Heart left ventricle (tissue), 16 donors: ENCODE data around the gene CC2D2B. TPM values are rescaled to one million over a fixed set of nuclear protein-coding genes. Genes with fewer than 3 reads are reported as not detected.
"Not testable (repeated sequence)": the region's sequence is repeated elsewhere in the genome, so short reads cannot be mapped to it uniquely, and the experiment has no call there.

Experiments
- ATAC-seq, 4 donors: fragments of 200-7000 bp; cut with Tn5 transposase; one replicate each; pipeline ENCODE4 v1.9.1; 2020 to 2022; ENCODE audit warnings: moderate library complexity in 4 of 4, mild to moderate bottlenecking in 3 of 4, moderate number of reproducible peaks in 1 of 4
- DNase-seq, 5 donors: peaks; one replicate each; pipeline ENCODE4 v3.0.0-alpha.2; 2020
- H3K27ac ChIP-seq, 12 donors: fragments of 200-600 bp; sonication (generic) in 4 of 12; one replicate each; pipeline versions ENCODE4 v1.5.0 to v1.8.0; 2016 to 2022; ENCODE audit warnings: mild to moderate bottlenecking in 2 of 12
- H3K27me3 ChIP-seq, 9 donors: fragments of 200-600 bp; sonication (generic) in 2 of 9; one replicate each; pipeline versions ENCODE4 v1.5.1 to v1.8.0; 2016 to 2022; ENCODE audit warnings: mild to moderate bottlenecking in 3 of 9
- H3K36me3 ChIP-seq, 9 donors: fragments of 200-600 bp; sonication (generic) in 2 of 9; one replicate each; pipeline versions ENCODE4 v1.5.0 to v1.8.0; 2018 to 2022; ENCODE audit warnings: mild to moderate bottlenecking in 2 of 9
- H3K4me1 ChIP-seq, 12 donors: fragments of 200-600 bp; sonication (generic) in 4 of 12; one replicate each; pipeline versions ENCODE4 v1.5.0 to v1.8.0; 2016 to 2022; ENCODE audit warnings: mild to moderate bottlenecking in 3 of 12
- H3K4me3 ChIP-seq, 12 donors: fragments of 200-600 bp; sonication (generic) in 4 of 12; one replicate each; pipeline versions ENCODE4 v1.5.0 to v1.8.0; 2017 to 2022; ENCODE audit warnings: mild to moderate bottlenecking in 9 of 12, moderate library complexity in 4 of 12
- H3K9me3 ChIP-seq, 12 donors: fragments of 200-600 bp; sonication (generic) in 4 of 12; one replicate each; pipeline versions ENCODE4 v1.5.0 to v1.8.0; 2016 to 2022; ENCODE audit warnings: mild to moderate bottlenecking in 1 of 12
- POLR2A ChIP-seq, 2 donors: fragments of 450-650 bp; IDR thresholded peaks; one replicate each; pipeline ENCODE4 v1.6.1; 2017; ENCODE audit warnings: antibody characterized with exemption in 2 of 2, mild to moderate bottlenecking in 2 of 2, moderate library complexity in 2 of 2
- WGBS, 4 donors: extraction: QIAGEN DNeasy Blood & Tissue Kit in 2 of 4; methylation state at CpG; one replicate each; pipeline versions ENCODE4 v1.1.5 to v1.1.7; 2013 to 2018; 5-methylcytosine and 5-hydroxymethylcytosine counted together
- intact Hi-C, 10 donors: fragments of 100-400 bp; cut with DNase I; formaldehyde crosslinking; loops; one replicate each; pipeline versions ENCODE4 v1.11.1 to v1.14.2; 2022
- polyA plus RNA-seq, 2 donors: library from polyadenylated mRNA; stranded (reverse); fragments of 200-250 nt; gene quantifications; one replicate each; pipeline ENCODE4 v1.2.3, GENCODE V29; 2013
- total RNA-seq, 9 donors: library from RNA; depleted of rRNA in 2 of 9; stranded (reverse); fragments of >200 nt in 2 of 9; fragmentation: NEBNext Ultra II Directional in 3 of 9; extraction: Animal tissue kit (Norgen Biotek cat#: 25700) in 3 of 9; gene quantifications; one replicate each; pipeline versions ENCODE4 v1.1.0 to v1.2.4, GENCODE V29; 2016 to 2023
- TF ChIP-seq, protein P1 (sequence below), 12 donors: fragments of 200-600 bp; sonication (generic) in 4 of 12; IDR thresholded peaks; one replicate each; pipeline versions ENCODE4 v1.5.0 to v1.8.0; 2018 to 2022; ENCODE audit warnings: antibody characterized with exemption in 12 of 12, mild to moderate bottlenecking in 5 of 12
- donor health status: ischemic (EF 13 %, LVEDD 7.1; RV severe dilation, severe dysfunction).
- donor health status: healthy with polysubstance abuse.
- donor health status: DM: no; HTN: yes; CAD: no.
- donor health status: DM: no; HTN: no; CAD: no.
- donor health status: ischemic (EF 25% LVEDD 6.9; RV normal size, moderate dysfunction).
- donor health status: ischemic (EF 25% LVEDD 5.7; RV mildly dilated, moderate dysfunction).
- donor health status: healthy.
- donor health status: DM: yes; HTN: yes; CAD: no.
- donor health status: ischemic (EF 35%, LVEDD 5.7; RV mildly dilated, moderate dysfunction).
- donor health status: nonischemic (EF 11% LVEDD 7.7; RV severe dilation, severe dysfunction).
- donor health status: DM: yes; HTN: yes; CAD: no.
- donor health status: PGD.
- donor health status: ischemic (EF 29% LVEDD 5.4; RV normal size, mild dysfunction).
- donor health status: nonischemic (EF 23%, LVEDD 6.1; RV moderate dilation, normal function).

CC2D2B gene
- total and polyA plus RNA-seq, 11 donors = 0.15 to 1.5 (median 0.58) TPM

DNA sequence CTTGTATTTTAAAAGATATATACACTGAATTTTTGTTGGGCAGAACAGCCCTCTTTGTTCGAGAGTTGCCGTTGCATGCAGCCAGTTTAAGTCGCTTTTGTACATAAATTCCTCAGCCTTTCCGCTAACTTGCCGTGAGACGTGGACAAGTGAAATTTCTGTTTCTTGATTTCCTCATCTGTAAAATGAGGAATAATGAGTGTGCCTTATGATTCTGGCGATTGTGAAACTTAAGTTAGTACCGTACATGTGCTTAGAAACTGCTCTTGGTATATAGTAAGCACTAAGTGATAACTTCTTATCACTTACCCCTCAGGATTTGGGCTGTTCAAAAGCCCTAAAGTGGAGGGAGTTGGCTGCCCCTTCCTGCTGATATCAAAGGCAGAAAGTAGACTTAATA lies 137.0 kb downstream of the CC2D2B start:
- peak overlapping the region in 4 of 12 donors; percentile 83 to 92 (median 88) for H3K27ac ChIP-seq
- 60 to 68% (median 65%) methylated on average over 8 of the region's 8 CpGs for WGBS, 4 donors
- H3K4me1 ChIP-seq = peaks cover 0 to 22% (median 14%) of the 10 kb centered on the region in 12 donors
- H3K9me3 ChIP-seq = no peaks in the 10 kb centered on the region
- no peak for TF ChIP-seq POLR2A (IDR thresholded peaks at IDR 0.05)
- TF ChIP-seq, protein P1, sequence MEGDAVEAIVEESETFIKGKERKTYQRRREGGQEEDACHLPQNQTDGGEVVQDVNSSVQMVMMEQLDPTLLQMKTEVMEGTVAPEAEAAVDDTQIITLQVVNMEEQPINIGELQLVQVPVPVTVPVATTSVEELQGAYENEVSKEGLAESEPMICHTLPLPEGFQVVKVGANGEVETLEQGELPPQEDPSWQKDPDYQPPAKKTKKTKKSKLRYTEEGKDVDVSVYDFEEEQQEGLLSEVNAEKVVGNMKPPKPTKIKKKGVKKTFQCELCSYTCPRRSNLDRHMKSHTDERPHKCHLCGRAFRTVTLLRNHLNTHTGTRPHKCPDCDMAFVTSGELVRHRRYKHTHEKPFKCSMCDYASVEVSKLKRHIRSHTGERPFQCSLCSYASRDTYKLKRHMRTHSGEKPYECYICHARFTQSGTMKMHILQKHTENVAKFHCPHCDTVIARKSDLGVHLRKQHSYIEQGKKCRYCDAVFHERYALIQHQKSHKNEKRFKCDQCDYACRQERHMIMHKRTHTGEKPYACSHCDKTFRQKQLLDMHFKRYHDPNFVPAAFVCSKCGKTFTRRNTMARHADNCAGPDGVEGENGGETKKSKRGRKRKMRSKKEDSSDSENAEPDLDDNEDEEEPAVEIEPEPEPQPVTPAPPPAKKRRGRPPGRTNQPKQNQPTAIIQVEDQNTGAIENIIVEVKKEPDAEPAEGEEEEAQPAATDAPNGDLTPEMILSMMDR (IDR thresholded peaks at IDR 0.05) = no peak
- ATAC-seq (no peak), DNase-seq (no peak)
- H3K36me3 ChIP-seq = peaks cover 0 to 23% (median 0%) of the 10 kb centered on the region in 9 donors
- intact Hi-C loops = loop anchor here in 3 of 10 donors (1.0 to 10.0 kb wide), 4 partner anchors 43 to 350 kb away; partner anchors contain the start of genes ZNF518A (in 2 of the 3) and TCTN3 (in 1 of the 3)
- peak overlapping the region; percentile 75 to 93 (median 88) for H3K4me3 ChIP-seq
- H3K27me3 ChIP-seq = no peaks in the 10 kb centered on the region

DNA sequence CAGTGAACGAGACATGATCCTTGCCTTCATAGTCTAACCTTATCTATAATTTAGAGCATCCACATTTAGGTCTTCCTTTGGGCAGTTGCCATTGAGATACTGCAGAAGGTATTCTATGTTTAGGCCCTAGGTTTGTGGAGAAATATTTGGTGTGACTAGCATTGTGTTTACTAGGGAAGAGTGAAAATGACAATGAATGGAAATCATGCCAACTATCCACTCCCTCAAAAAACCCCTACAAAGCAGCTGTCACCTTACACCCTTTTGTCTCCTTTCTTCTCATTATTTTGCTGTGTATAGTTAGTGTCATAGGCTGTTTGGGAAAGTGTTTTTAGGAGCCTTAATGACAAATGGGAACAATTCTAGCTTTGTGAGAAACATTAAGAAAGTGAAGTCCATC lies 138.8 kb downstream of the CC2D2B start:
- TF ChIP-seq POLR2A (IDR thresholded peaks at IDR 0.05) = no peak
- TF ChIP-seq, protein P1 (IDR thresholded peaks at IDR 0.05) = no peak
- DNase-seq (no peak), ATAC-seq (no peak)
- H3K27ac ChIP-seq = no peak overlapping the region
- H3K36me3 ChIP-seq = peaks cover 0 to 35% (median 6%) of the 10 kb centered on the region in 9 donors
- peaks cover 0 to 22% (median 14%) of the 10 kb centered on the region in 12 donors for H3K4me1 ChIP-seq
- H3K4me3 ChIP-seq = no peak overlapping the region
- no peaks in the 10 kb centered on the region for H3K27me3 ChIP-seq
- intact Hi-C loops = loop anchor here in 2 of 10 donors (5.0 to 10.0 kb wide), 2 partner anchors 41 to 352 kb away; partner anchors contain the start of gene TCTN3 (in 1 of the 2)
- 55 to 69% (median 59%) methylated on average over 1 of the region's 1 CpG for WGBS, 4 donors
- no peaks in the 10 kb centered on the region for H3K9me3 ChIP-seq

DNA sequence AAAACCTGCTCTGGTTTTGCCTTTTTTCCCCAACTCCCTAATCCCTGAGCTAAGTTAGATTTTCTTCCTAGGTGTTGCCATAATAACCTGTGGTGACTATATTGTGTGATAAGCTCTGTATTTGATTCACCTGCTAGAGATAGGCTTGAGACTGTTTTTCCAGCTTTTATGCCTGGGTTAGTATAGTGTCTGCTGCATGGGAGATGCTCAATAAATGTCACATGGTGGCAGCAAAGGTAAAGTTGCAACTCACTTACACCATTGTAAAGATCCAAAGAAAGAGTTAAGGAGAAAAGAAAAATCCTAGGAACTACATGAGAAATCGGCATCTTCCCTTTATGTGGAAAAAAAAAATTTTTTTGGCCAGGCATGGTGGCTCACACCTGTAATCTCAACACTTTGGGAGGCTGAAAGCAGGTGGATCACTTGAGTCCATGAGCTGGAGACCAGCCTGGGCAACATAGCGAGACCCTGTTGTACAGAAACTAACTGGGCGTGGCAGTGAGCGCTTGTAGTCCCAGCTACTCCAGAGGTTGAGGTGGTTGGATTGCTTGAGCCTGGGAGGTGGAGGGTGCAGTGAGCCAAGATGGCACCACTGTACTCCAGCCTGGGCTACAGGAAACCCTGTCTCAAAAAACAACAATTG lies 139.4 kb downstream of the CC2D2B start:
- H3K4me3 ChIP-seq = no peak overlapping the region
- H3K9me3 ChIP-seq = no peaks in the 10 kb centered on the region
- DNase-seq (no peak), ATAC-seq (no peak)
- H3K27me3 ChIP-seq = no peaks in the 10 kb centered on the region
- no peak overlapping the region for H3K27ac ChIP-seq
- H3K4me1 ChIP-seq = peaks cover 0 to 22% (median 14%) of the 10 kb centered on the region in 12 donors
- WGBS, 4 donors = 92 to 96% (median 95%) methylated on average over 4 of the region's 4 CpGs
- intact Hi-C loops = loop anchor here in 2 of 10 donors (5.0 to 10.0 kb wide), 2 partner anchors 40 to 352 kb away; partner anchors contain the start of gene TCTN3 (in 1 of the 2)
- peaks cover 0 to 35% (median 10%) of the 10 kb centered on the region in 9 donors for H3K36me3 ChIP-seq
- no peak for TF ChIP-seq POLR2A (IDR thresholded peaks at IDR 0.05)
- TF ChIP-seq, protein P1 (IDR thresholded peaks at IDR 0.05) = no peak

DNA sequence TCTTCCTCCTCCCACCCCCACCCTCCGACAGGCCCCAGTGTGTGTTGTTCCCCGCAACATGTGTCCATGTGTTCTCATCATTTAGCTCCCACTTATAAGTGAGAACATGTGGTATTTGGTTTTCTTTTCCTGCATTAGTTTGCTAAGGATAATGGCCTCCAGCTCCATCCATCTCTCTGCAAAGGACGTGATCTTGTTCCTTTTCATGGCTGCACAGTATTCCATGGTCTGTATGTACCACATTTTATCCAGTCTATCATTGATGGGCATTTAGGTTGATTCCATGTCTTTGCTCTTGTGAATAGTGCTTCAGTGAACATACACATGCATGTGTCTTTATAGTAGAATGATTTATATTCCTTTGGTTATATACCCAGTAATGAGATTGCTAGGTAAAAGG lies 140.2 kb downstream of the CC2D2B start:
- not testable (repeated sequence) for H3K27ac ChIP-seq, H3K27me3 ChIP-seq, DNase-seq, ATAC-seq, H3K9me3 ChIP-seq, H3K4me3 ChIP-seq
- H3K36me3 ChIP-seq = peaks cover 0 to 35% (median 11%) of the 10 kb centered on the region in 9 donors
- intact Hi-C loops = loop anchor here in 3 of 10 donors (1.0 to 10.0 kb wide), 3 partner anchors 34 to 353 kb away; partner anchors contain the start of gene TCTN3 (in 1 of the 3)
- 92 to 96% (median 95%) methylated on average over 3 of the region's 3 CpGs for WGBS, 4 donors
- H3K4me1 ChIP-seq = peaks cover 0 to 18% (median 10%) of the 10 kb centered on the region in 12 donors
